Fibroblast of lung (primary cell): Measurements from ENCODE around the gene SLC23A2. TPM values are rescaled to one million over a fixed set of nuclear protein-coding genes. Genes with fewer than 3 reads are reported as not detected.

Source experiments
- DNase-seq, 2 donors: peaks; one replicate each; pipeline versions ENCODE4 v3.0.0 to v3.0.0-alpha.2; 2010; ENCODE audit warnings: low read depth in 2 of 2
- H2AFZ ChIP-seq: 2 replicates; pipeline ENCODE4 v1.5.1; 2012; ENCODE audit warnings: low read length, control low read depth, inconsistent platforms
- H3K27ac ChIP-seq: 2 replicates; pipeline ENCODE4 v1.5.1; 2011; ENCODE audit warnings: low read length, control low read depth; ENCODE audit not compliant: insufficient read depth
- H3K27me3 ChIP-seq: 2 replicates; pipeline ENCODE4 v1.5.1; 2011; ENCODE audit warnings: mild to moderate bottlenecking, low read length; ENCODE audit not compliant: control insufficient read depth, insufficient read depth
- H3K36me3 ChIP-seq: 2 replicates; pipeline ENCODE4 v1.5.1; 2011; ENCODE audit warnings: low read length; ENCODE audit not compliant: control insufficient read depth, insufficient read depth
- H3K4me1 ChIP-seq: 2 replicates; pipeline ENCODE4 v1.5.1; 2011; ENCODE audit warnings: low read length; ENCODE audit not compliant: control insufficient read depth, insufficient read depth; ENCODE audit errors: extremely low read depth
- H3K4me2 ChIP-seq: 2 replicates; pipeline ENCODE4 v1.5.1; 2011; ENCODE audit warnings: low read length, control low read depth; ENCODE audit not compliant: insufficient read depth; ENCODE audit errors: extremely low read depth
- H3K4me3 ChIP-seq, 4 experiments: fragments of 200-600 bp in 1 of 4; sonication (generic) in 1 of 4; replicated peaks in 1 of 4; 2 replicates each; pipeline ENCODE4 v1.5.1; 2011 to 2016; ENCODE audit warnings: low read length in 4 of 4, low read depth in 3 of 4, mild to moderate bottlenecking in 3 of 4, control low read depth in 2 of 4, inconsistent platforms in 1 of 4, mixed read lengths in 1 of 4; ENCODE audit not compliant: insufficient read depth in 1 of 4; ENCODE audit errors: control extremely low read depth in 1 of 4
- H3K79me2 ChIP-seq: 2 replicates; pipeline ENCODE4 v1.5.1; 2012; ENCODE audit warnings: mild to moderate bottlenecking, low read length, inconsistent platforms; ENCODE audit not compliant: control insufficient read depth, insufficient read depth
- H3K9ac ChIP-seq: 2 replicates; pipeline ENCODE4 v1.5.1; 2011; ENCODE audit warnings: mild to moderate bottlenecking, low read length, control low read depth; ENCODE audit not compliant: insufficient read depth
- H3K9me3 ChIP-seq: 2 replicates; pipeline ENCODE4 v1.5.1; 2012; ENCODE audit warnings: low read depth, low read length; ENCODE audit not compliant: control insufficient read depth, insufficient read depth
- H4K20me1 ChIP-seq: 2 replicates; pipeline ENCODE4 v1.5.1; 2011; ENCODE audit warnings: low read length; ENCODE audit not compliant: control insufficient read depth, insufficient read depth; ENCODE audit errors: extremely low read depth
- CTCF ChIP-seq, 2 donors: IDR thresholded peaks in 1 of 2; conservative IDR thresholded peaks in 1 of 2; 1 replicate in 1 of 2; 2 replicates in 1 of 2; pipeline ENCODE4 v1.5.1; 2011 to 2012; ENCODE audit warnings: low read length in 2 of 2, control low read depth in 1 of 2, inconsistent platforms in 1 of 2, low read depth in 1 of 2, mild to moderate bottlenecking in 1 of 2
- EZH2 ChIP-seq: IDR thresholded peaks from 2 replicates; pipeline ENCODE4 v1.5.1; 2012; ENCODE audit warnings: low read length, control low read depth, mild to moderate bottlenecking; ENCODE audit errors: missing control alignments
- polyA plus RNA-seq, 2 donors: library from polyadenylated mRNA; depleted of rRNA in 1 of 2; stranded (reverse) in 1 of 2; unstranded in 1 of 2; fragments of >200 nt; gene quantifications; 2 replicates each; pipeline ENCODE4 v1.2.1, GENCODE V29; 2011 to 2012; ENCODE audit warnings: missing spikeins in 1 of 2
- total RNA-seq: library from RNA; depleted of rRNA; stranded (reverse); fragments of >200 nt; gene quantifications from 2 replicates; pipeline ENCODE4 v1.2.1, GENCODE V29; 2014

SLC23A2 gene
- total and polyA plus RNA-seq, 2 donors (not counting 1 experiment from before 2014, with no cell fraction given), result 12.1 to 17.5 TPM

- Histone ChIP-seq H3K79me2 (peaks cover 2% of the 10 kb centered on the region), H3K4me2 (no peak overlapping the region), H3K36me3 (no peaks in the 10 kb centered on the region), H4K20me1 (no peaks in the 10 kb centered on the region), H3K9me3 (no peaks in the 10 kb centered on the region), H3K27ac (no peak overlapping the region), H3K4me1 (no peaks in the 10 kb centered on the region), H3K9ac (no peak overlapping the region), H2AFZ (no peak overlapping the region), H3K4me3 (no peak overlapping the region), H3K27me3 (no peaks in the 10 kb centered on the region)
- no peak for DNase-seq
- TF ChIP-seq EZH2 (no peak), CTCF (conservative IDR thresholded peaks at IDR 0.05 in 1 of 2, IDR thresholded peaks at IDR 0.05 in 1 of 2; ENCODE audit: low read depth in 1 of 2, low read length in 2 of 2) (no peak)
Measured at GRCh38 chr20:4989570-4989969, 11.7 kb downstream of the SLC23A2 start.

DNA sequence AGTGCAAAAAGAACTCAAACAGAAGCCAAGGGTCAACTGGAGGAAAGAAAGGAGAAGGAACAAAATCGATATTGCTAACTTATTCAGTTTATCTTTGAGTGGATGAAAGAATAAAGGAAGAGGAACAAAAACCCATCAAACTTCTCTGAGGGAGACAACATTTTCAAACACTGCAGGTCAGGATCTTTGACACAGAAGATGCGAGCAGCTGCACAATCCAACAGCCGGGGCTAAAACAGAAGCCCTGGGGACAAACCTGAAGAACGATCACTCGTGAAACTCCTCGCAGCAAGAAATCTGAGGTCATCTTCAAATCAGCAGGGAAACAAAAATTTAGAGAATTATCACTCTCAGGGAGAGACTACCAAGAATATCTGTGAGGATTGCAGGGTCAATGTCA, 14.2 kb downstream of the SLC23A2 start:
- Histone ChIP-seq H4K20me1 (no peaks in the 10 kb centered on the region), H3K36me3 (no peaks in the 10 kb centered on the region), H3K9ac (no peak overlapping the region), H3K9me3 (no peaks in the 10 kb centered on the region), H3K27me3 (no peaks in the 10 kb centered on the region), H3K4me2 (no peak overlapping the region), H3K27ac (no peak overlapping the region), H3K4me1 (no peaks in the 10 kb centered on the region), H3K79me2 (peaks cover 2% of the 10 kb centered on the region), H3K4me3 (no peak overlapping the region), H2AFZ (no peak overlapping the region)
- TF ChIP-seq CTCF (conservative IDR thresholded peaks at IDR 0.05 in 1 of 2, IDR thresholded peaks at IDR 0.05 in 1 of 2; ENCODE audit: low read depth in 1 of 2, low read length in 2 of 2), result no peak
- no peak for TF ChIP-seq EZH2
- DNase-seq, result no peak

GRCh38 chr20:4985658-4986057, 15.7 kb downstream of the SLC23A2 start:
- Histone ChIP-seq H3K4me2 (no peak overlapping the region), H3K79me2 (no peaks in the 10 kb centered on the region), H3K4me3 (no peak overlapping the region), H2AFZ (no peak overlapping the region), H3K9me3 (no peaks in the 10 kb centered on the region), H3K36me3 (no peaks in the 10 kb centered on the region), H3K27me3 (no peaks in the 10 kb centered on the region), H3K4me1 (no peaks in the 10 kb centered on the region), H3K27ac (no peak overlapping the region), H3K9ac (no peak overlapping the region), H4K20me1 (no peaks in the 10 kb centered on the region)
- DNase-seq, result no peak
- TF ChIP-seq EZH2, result no peak
- TF ChIP-seq CTCF (conservative IDR thresholded peaks at IDR 0.05 in 1 of 2, IDR thresholded peaks at IDR 0.05 in 1 of 2; ENCODE audit: low read depth in 1 of 2, low read length in 2 of 2), result no peak
